ENCODE data around the gene CARD10.
"Not testable (repeated sequence)": the region's sequence is repeated elsewhere in the genome, so short reads cannot be mapped to it uniquely, and the experiment has no call there.

The CARD10 gene

GRCh38 chr22:37527081-37527752, 8.0 kb upstream of the CARD10 start:
- DNase-seq (ENCODE audit: low spot score) = not testable (repeated sequence)

GRCh38 chr22:37526376-37526775, 7.2 kb upstream of the CARD10 start:
- DNase-seq (ENCODE audit: low spot score) = no peak

- DNase-seq (ENCODE audit: low spot score) = no peak
Observed at GRCh38 chr22:37525746-37526350, 6.6 kb upstream of the CARD10 start.

- no peak for DNase-seq (ENCODE audit: low spot score)
Observed at GRCh38 chr22:37525073-37525745, 6.0 kb upstream of the CARD10 start.

- DNase-seq (ENCODE audit: low spot score) = no peak
Observed at GRCh38 chr22:37522482-37522881, 3.3 kb upstream of the CARD10 start.

GRCh38 chr22:37521236-37521739, 2.1 kb upstream of the CARD10 start:
- DNase-seq (ENCODE audit: low spot score) = no peak

GRCh38 chr22:37520776-37521191, 1.6 kb upstream of the CARD10 start:
- no peak for DNase-seq (ENCODE audit: low spot score)

GRCh38 chr22:37518509-37519267, 527 bp downstream of the CARD10 start:
- no peak for DNase-seq (ENCODE audit: low spot score)

GRCh38 chr22:37517826-37518450, 1.3 kb downstream of the CARD10 start:
- DNase-seq (ENCODE audit: low spot score) = no peak

GRCh38 chr22:37516456-37516855, 2.8 kb downstream of the CARD10 start:
- DNase-seq (ENCODE audit: low spot score) = no peak

GRCh38 chr22:37515901-37516300, 3.3 kb downstream of the CARD10 start:
- no peak for DNase-seq (ENCODE audit: low spot score)

- no peak for DNase-seq (ENCODE audit: low spot score)
Observed at GRCh38 chr22:37514526-37515051, 4.6 kb downstream of the CARD10 start.

GRCh38 chr22:37511395-37512104, 7.7 kb downstream of the CARD10 start:
- no peak for DNase-seq (ENCODE audit: low spot score)

GRCh38 chr22:37510091-37510490, 9.1 kb downstream of the CARD10 start:
- DNase-seq (ENCODE audit: low spot score) = no peak

GRCh38 chr22:37509059-37509860, 10.0 kb downstream of the CARD10 start:
- DNase-seq (ENCODE audit: low spot score) = no peak

- no peak for DNase-seq (ENCODE audit: low spot score)
Observed at GRCh38 chr22:37508431-37508992, 10.7 kb downstream of the CARD10 start.

- no peak for DNase-seq (ENCODE audit: low spot score)
Observed at GRCh38 chr22:37507731-37508130, 11.5 kb downstream of the CARD10 start.

GRCh38 chr22:37505989-37506388, 13.2 kb downstream of the CARD10 start:
- DNase-seq (ENCODE audit: low spot score) = no peak

- DNase-seq (ENCODE audit: low spot score) = no peak
Observed at GRCh38 chr22:37505565-37505964, 13.7 kb downstream of the CARD10 start.

GRCh38 chr22:37504964-37505363, 14.3 kb downstream of the CARD10 start:
- DNase-seq (ENCODE audit: low spot score) = no peak

All from CD4-positive, alpha-beta T cell treated with Interleukin-15 for 4 hours (primary cell).